Upper lobe of left lung (tissue), 6 donors: ENCODE results near the gene CLSTN1. TPM values are rescaled to one million over a fixed set of nuclear protein-coding genes. Genes with fewer than 3 reads are reported as not detected.
"Not testable (repeated sequence)": the region's sequence is repeated elsewhere in the genome, so short reads cannot be mapped to it uniquely, and the experiment has no call there.

Source experiments
- ATAC-seq, 2 donors: fragments of 200-7000 bp; cut with Tn5 transposase; one replicate each; pipeline ENCODE4 v1.9.1; 2022; ENCODE audit warnings: mild to moderate bottlenecking in 2 of 2, moderate library complexity in 2 of 2; ENCODE audit not compliant: low FRiP score in 2 of 2
- DNase-seq, 2 donors: peaks; one replicate each; pipeline ENCODE4 v3.0.0-alpha.2; 2019 to 2020
- H3K27ac ChIP-seq, 4 donors: fragments of 200-600 bp; sonication (generic); one replicate each; pipeline ENCODE4 v1.5.1; 2016 to 2019
- H3K27me3 ChIP-seq, 4 donors: fragments of 200-600 bp; sonication (generic); one replicate each; pipeline ENCODE4 v1.5.1; 2017 to 2019
- H3K36me3 ChIP-seq, 4 donors: fragments of 200-600 bp; sonication (generic); one replicate each; pipeline ENCODE4 v1.5.1; 2016 to 2019
- H3K4me1 ChIP-seq, 4 donors: fragments of 200-600 bp; sonication (generic); one replicate each; pipeline ENCODE4 v1.5.1; 2018 to 2019
- H3K4me3 ChIP-seq, 4 donors: fragments of 200-600 bp; sonication (generic); one replicate each; pipeline ENCODE4 v1.5.1; 2017 to 2019; ENCODE audit warnings: mild to moderate bottlenecking in 2 of 4, moderate library complexity in 1 of 4
- H3K9me3 ChIP-seq, 4 donors: fragments of 200-600 bp; sonication (generic); one replicate each; pipeline ENCODE4 v1.5.1; 2018 to 2019
- EP300 ChIP-seq, 4 donors: sonication (generic); formaldehyde crosslinking; IDR thresholded peaks; one replicate each; pipeline ENCODE4 v1.5.1; 2017; ENCODE audit warnings: antibody characterized with exemption in 4 of 4, control low read depth in 2 of 4
- POLR2A ChIP-seq, 4 donors: fragments of 450-650 bp; IDR thresholded peaks; one replicate each; pipeline ENCODE4 v1.5.1; 2016 to 2017; ENCODE audit warnings: antibody characterized with exemption in 4 of 4, mild to moderate bottlenecking in 2 of 4
- POLR2AphosphoS5 ChIP-seq, 2 donors: sonication (generic); formaldehyde crosslinking; IDR thresholded peaks; one replicate each; pipeline ENCODE4 v1.5.1; 2017; ENCODE audit warnings: antibody characterized with exemption in 2 of 2
- WGBS, 2 donors: methylation state at CpG; one replicate each; pipeline ENCODE4 v1.1.5; 2017 to 2018; 5-methylcytosine and 5-hydroxymethylcytosine counted together
- total RNA-seq, 6 donors: library from RNA; depleted of rRNA in 4 of 6; stranded (reverse); fragments of >200 nt in 4 of 6; gene quantifications; one replicate each; pipeline versions ENCODE4 v1.1.0 to v1.2.1, GENCODE V29; 2016 to 2021
- TF ChIP-seq, protein P1 (sequence below), 6 experiments: fragments of 450-650 bp in 4 of 6; fragments of 200-600 bp in 2 of 6; sonication (generic) in 2 of 6; IDR thresholded peaks; one replicate each; pipeline ENCODE4 v1.5.1; 2016 to 2019; ENCODE audit warnings: antibody characterized with exemption in 6 of 6
- donor health status: DM: no; HTN: no; CAD: no; lungs with moderate emphysema.
- donor health status: DM: no; HTN: yes; CAD: no; lungs with severe emphysema.

The CLSTN1 gene
- total RNA-seq, 6 donors from 2014 or later, result 35.6 to 82.7 (median 59.5) TPM

GRCh38 chr1:9811239-9811966, 12.4 kb downstream of the CLSTN1 start:
- H3K27ac ChIP-seq, result no peak overlapping the region
- no peaks in the 10 kb centered on the region for H3K36me3 ChIP-seq
- peaks cover 0 to 25% (median 16%) of the 10 kb centered on the region in 4 donors for H3K4me1 ChIP-seq
- H3K27me3 ChIP-seq, result no peaks in the 10 kb centered on the region
- no peak for ATAC-seq
- no peak for TF ChIP-seq EP300 (IDR thresholded peaks at IDR 0.05)
- TF ChIP-seq, protein P1, sequence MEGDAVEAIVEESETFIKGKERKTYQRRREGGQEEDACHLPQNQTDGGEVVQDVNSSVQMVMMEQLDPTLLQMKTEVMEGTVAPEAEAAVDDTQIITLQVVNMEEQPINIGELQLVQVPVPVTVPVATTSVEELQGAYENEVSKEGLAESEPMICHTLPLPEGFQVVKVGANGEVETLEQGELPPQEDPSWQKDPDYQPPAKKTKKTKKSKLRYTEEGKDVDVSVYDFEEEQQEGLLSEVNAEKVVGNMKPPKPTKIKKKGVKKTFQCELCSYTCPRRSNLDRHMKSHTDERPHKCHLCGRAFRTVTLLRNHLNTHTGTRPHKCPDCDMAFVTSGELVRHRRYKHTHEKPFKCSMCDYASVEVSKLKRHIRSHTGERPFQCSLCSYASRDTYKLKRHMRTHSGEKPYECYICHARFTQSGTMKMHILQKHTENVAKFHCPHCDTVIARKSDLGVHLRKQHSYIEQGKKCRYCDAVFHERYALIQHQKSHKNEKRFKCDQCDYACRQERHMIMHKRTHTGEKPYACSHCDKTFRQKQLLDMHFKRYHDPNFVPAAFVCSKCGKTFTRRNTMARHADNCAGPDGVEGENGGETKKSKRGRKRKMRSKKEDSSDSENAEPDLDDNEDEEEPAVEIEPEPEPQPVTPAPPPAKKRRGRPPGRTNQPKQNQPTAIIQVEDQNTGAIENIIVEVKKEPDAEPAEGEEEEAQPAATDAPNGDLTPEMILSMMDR (IDR thresholded peaks at IDR 0.05), result no peak
- TF ChIP-seq POLR2AphosphoS5 (IDR thresholded peaks at IDR 0.05), result no peak
- no peak for TF ChIP-seq POLR2A (IDR thresholded peaks at IDR 0.05)
- no peak for DNase-seq
- no peaks in the 10 kb centered on the region for H3K9me3 ChIP-seq
- WGBS, 2 donors, result 77 to 79% methylated on average over 6 of the region's 6 CpGs
- no peak overlapping the region for H3K4me3 ChIP-seq

- 53 to 61% methylated on average over 4 to 8 of the region's 8 CpGs for WGBS, 2 donors
- DNase-seq, result peak in 1 of 2 donors; percentile 41
Measured at GRCh38 chr1:9809100-9809510, 14.7 kb downstream of the CLSTN1 start.

DNA sequence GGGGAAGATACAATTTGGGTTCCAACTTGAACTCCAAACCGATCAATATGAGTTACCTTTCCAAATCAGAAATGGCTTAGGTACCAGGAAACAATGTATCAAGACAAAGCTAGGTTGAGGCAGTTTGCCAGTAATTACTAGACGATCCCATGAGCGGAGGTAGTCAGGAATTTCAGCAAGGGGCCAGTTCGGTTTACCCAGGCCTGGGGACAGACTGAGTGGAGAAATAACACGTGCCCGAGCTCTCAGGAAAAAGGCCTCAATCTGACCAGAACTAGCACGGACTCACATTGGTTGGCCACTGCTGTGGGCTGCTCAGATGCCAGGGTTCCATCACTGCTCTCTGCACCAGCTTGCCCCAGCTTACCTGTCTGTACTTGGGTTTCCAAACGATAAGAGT, 15.3 kb downstream of the CLSTN1 start:
- Histone ChIP-seq H3K36me3 (no peaks in the 10 kb centered on the region), H3K27me3 (no peaks in the 10 kb centered on the region), H3K4me1 (peaks cover 0 to 30% (median 18%) of the 10 kb centered on the region in 4 donors), H3K9me3 (no peaks in the 10 kb centered on the region), H3K27ac (no peak overlapping the region), H3K4me3 (no peak overlapping the region)
- TF ChIP-seq, protein P1 (IDR thresholded peaks at IDR 0.05), result no peak
- TF ChIP-seq EP300 (IDR thresholded peaks at IDR 0.05), result no peak
- no peak for TF ChIP-seq POLR2AphosphoS5 (IDR thresholded peaks at IDR 0.05)
- no peak for TF ChIP-seq POLR2A (IDR thresholded peaks at IDR 0.05)
- ATAC-seq, result no peak
- 70 to 81% methylated on average over 7 to 8 of the region's 8 CpGs for WGBS, 2 donors
- no peak for DNase-seq

More at GRCh38 chr1:9809100-9809510, 14.7 kb downstream of the CLSTN1 start:
- Histone ChIP-seq H3K4me1 (peaks cover 0 to 30% (median 18%) of the 10 kb centered on the region in 4 donors), H3K27me3 (no peaks in the 10 kb centered on the region), H3K9me3 (no peaks in the 10 kb centered on the region), H3K27ac (no peak overlapping the region), H3K36me3 (no peaks in the 10 kb centered on the region), H3K4me3 (no peak overlapping the region)
- peak in 1 of 2 donors; percentile 76 for ATAC-seq
- TF ChIP-seq EP300 (IDR thresholded peaks at IDR 0.05) (no peak), POLR2A (IDR thresholded peaks at IDR 0.05) (no peak), POLR2AphosphoS5 (IDR thresholded peaks at IDR 0.05) (no peak)
- TF ChIP-seq, protein P1 (IDR thresholded peaks at IDR 0.05), result no peak

DNA sequence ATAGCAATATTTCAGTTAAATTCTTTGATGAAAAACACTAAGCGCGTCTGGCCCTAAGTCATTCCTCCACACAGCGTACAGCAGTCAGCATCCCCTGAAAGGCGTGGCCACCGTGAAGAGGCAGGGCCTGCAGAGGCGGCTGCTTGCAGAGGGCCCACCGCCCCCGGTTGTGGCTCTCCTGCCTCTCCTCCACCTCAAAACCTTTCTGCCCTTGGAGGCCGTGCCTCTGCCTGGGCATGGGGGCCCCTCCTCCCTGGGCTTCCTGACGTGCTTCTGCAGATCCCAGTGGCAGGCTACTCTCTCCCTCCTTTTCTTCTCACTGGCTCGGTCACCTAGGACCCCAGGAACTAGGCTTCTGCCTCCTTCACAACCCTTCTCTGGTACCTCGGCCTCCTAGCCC, 16.2 kb downstream of the CLSTN1 start:
- H3K27ac ChIP-seq, result no peak overlapping the region
- H3K36me3 ChIP-seq, result no peaks in the 10 kb centered on the region
- H3K9me3 ChIP-seq, result no peaks in the 10 kb centered on the region
- TF ChIP-seq, protein P1 (IDR thresholded peaks at IDR 0.05), result no peak
- TF ChIP-seq POLR2AphosphoS5 (IDR thresholded peaks at IDR 0.05), result no peak
- no peak for TF ChIP-seq EP300 (IDR thresholded peaks at IDR 0.05)
- no peak for TF ChIP-seq POLR2A (IDR thresholded peaks at IDR 0.05)
- ATAC-seq (no peak), DNase-seq (no peak)
- H3K27me3 ChIP-seq, result no peaks in the 10 kb centered on the region
- H3K4me3 ChIP-seq, result no peak overlapping the region
- 82 to 84% methylated on average over 12 of the region's 12 CpGs for WGBS, 2 donors
- peaks cover 0 to 30% (median 18%) of the 10 kb centered on the region in 4 donors for H3K4me1 ChIP-seq

DNA sequence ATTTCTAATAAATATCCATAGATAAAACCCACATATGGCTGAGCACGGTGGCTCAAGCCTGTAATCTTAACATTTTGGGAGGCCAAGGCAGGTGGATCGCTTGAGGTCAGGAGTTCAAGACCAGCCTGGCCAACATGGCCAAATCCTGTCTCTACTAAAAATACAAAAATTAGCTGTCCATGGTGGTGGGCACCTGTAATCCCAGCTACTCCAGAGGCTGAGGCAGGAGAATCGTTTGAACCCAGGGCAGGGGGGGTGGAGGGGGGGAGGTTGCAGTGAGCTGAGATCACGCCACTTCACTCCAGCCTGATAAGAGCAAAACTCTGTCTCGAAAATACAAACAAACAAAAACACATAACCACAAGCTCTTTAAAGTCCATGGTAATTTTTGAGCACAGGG, 17.8 kb downstream of the CLSTN1 start:
- not testable (repeated sequence) for ATAC-seq, H3K27ac ChIP-seq, H3K4me3 ChIP-seq, DNase-seq, H3K36me3 ChIP-seq, H3K27me3 ChIP-seq, H3K9me3 ChIP-seq
- 83 to 93% methylated on average over 5 of the region's 5 CpGs for WGBS, 2 donors
- H3K4me1 ChIP-seq, result peaks cover 0 to 30% (median 15%) of the 10 kb centered on the region in 4 donors
